Epithelial cell of proximal tubule (primary cell): Measurements from ENCODE around the gene ATG4C. TPM values are rescaled to one million over a fixed set of nuclear protein-coding genes. Genes with fewer than 3 reads are reported as not detected.

Source experiments
- DNase-seq: peaks from one replicate; pipeline ENCODE4 v3.0.0-alpha.2; 2011; ENCODE audit warnings: low read depth
- H3K4me3 ChIP-seq: 2 replicates; pipeline ENCODE4 v1.5.1; 2011; ENCODE audit warnings: low read depth, mild to moderate bottlenecking, low read length
- CTCF ChIP-seq: conservative IDR thresholded peaks from 2 replicates; pipeline ENCODE4 v1.5.1; 2012; ENCODE audit warnings: low read depth, mild to moderate bottlenecking, low read length
- total RNA-seq: library from RNA; depleted of rRNA; stranded (reverse); fragments of >200 nt; gene quantifications from 2 replicates; pipeline ENCODE4 v1.2.3, GENCODE V29; 2015

ATG4C gene
- total RNA-seq, 1 donor from 2014 or later: 7.1 TPM

GRCh38 chr1:62870148-62870547 is 86.2 kb downstream of the ATG4C start:
- TF ChIP-seq CTCF: no peak
- H3K4me3 ChIP-seq: no peak overlapping the region
- DNase-seq: no peak

GRCh38 chr1:62875676-62876075 is 91.7 kb downstream of the ATG4C start:
- H3K4me3 ChIP-seq: no peak overlapping the region
- no peak for DNase-seq
- no peak for TF ChIP-seq CTCF

- DNase-seq: no peak
- TF ChIP-seq CTCF: no peak
- no peak overlapping the region for H3K4me3 ChIP-seq
These were observed 92.6 kb downstream of the ATG4C start for GRCh38 chr1:62876535-62876934.

- no peak for TF ChIP-seq CTCF
- no peak overlapping the region for H3K4me3 ChIP-seq
These were observed 93.6 kb downstream of the ATG4C start for GRCh38 chr1:62877579-62877978.

GRCh38 chr1:62879962-62880361 is 96.0 kb downstream of the ATG4C start:
- DNase-seq: no peak
- no peak for TF ChIP-seq CTCF
- no peak overlapping the region for H3K4me3 ChIP-seq

More at GRCh38 chr1:62877579-62877978, 93.6 kb downstream of the ATG4C start:
- DNase-seq: no peak

GRCh38 chr1:62882201-62883104 is 98.5 kb downstream of the ATG4C start:
- no peak overlapping the region for H3K4me3 ChIP-seq
- DNase-seq: no peak
- no peak for TF ChIP-seq CTCF
